Adrenal gland (tissue), 12 donors: ENCODE measurements around the gene DPP10. TPM values are rescaled to one million over a fixed set of nuclear protein-coding genes. Genes with fewer than 3 reads are reported as not detected.

Source experiments
- DNase-seq, 7 donors: peaks; one replicate each; pipeline ENCODE4 v3.0.0-alpha.2; 2019 to 2020
- H3K27ac ChIP-seq, 5 donors: fragments of 200-600 bp; sonication (generic) in 4 of 5; 1 replicate in 3 of 5; 2 replicates in 2 of 5; pipeline versions ENCODE4 v1.5.1 to v1.8.0; 2016 to 2020; ENCODE audit warnings: mild to moderate bottlenecking in 1 of 5
- H3K27me3 ChIP-seq: fragments of 200-600 bp; 2 replicates; pipeline ENCODE4 v1.8.0; 2021
- H3K36me3 ChIP-seq, 2 donors: fragments of 200-600 bp; replicated peaks in 1 of 2; 1 replicate in 1 of 2; 2 replicates in 1 of 2; pipeline versions ENCODE4 v1.5.1 to v1.8.0; 2018 to 2022
- H3K4me1 ChIP-seq, 2 donors: fragments of 200-600 bp; replicated peaks in 1 of 2; 1 replicate in 1 of 2; 2 replicates in 1 of 2; pipeline versions ENCODE4 v1.5.1 to v1.8.0; 2018 to 2021
- H3K4me3 ChIP-seq, 4 donors: fragments of 200-600 bp; sonication (generic) in 3 of 4; one replicate each; pipeline ENCODE4 v1.5.1; 2016 to 2018
- H3K9me3 ChIP-seq, 3 donors: fragments of 200-600 bp; sonication (generic) in 1 of 3; replicated peaks in 1 of 3; 1 replicate in 2 of 3; 2 replicates in 1 of 3; pipeline versions ENCODE4 v1.5.1 to v1.8.0; 2016 to 2021
- POLR2A ChIP-seq, 2 donors: fragments of 450-650 bp; IDR thresholded peaks; one replicate each; pipeline ENCODE4 v1.6.1; 2017; ENCODE audit warnings: antibody characterized with exemption in 2 of 2, mild to moderate bottlenecking in 2 of 2, moderate library complexity in 1 of 2
- WGBS, 4 donors: extraction: QIAGEN DNeasy Blood & Tissue Kit in 2 of 4; methylation state at CpG; one replicate each; pipeline versions ENCODE4 v1.1.5 to v1.1.7; 2013 to 2017; 5-methylcytosine and 5-hydroxymethylcytosine counted together
- intact Hi-C, 2 donors: fragments of 100-400 bp; cut with DNase I; formaldehyde crosslinking; loops; one replicate each; pipeline versions ENCODE4 v1.14.1 to v1.15.0; 2022 to 2023
- polyA plus RNA-seq, 3 donors: library from polyadenylated mRNA; stranded (reverse); fragments of 200-250 nt in 2 of 3; fragments of 350-450 nt in 1 of 3; fragmentation: Illumina TruSeq in 1 of 3; extraction: RNeasy Lipid Tissue Mini Kit (QIAGEN cat#74804) in 1 of 3; gene quantifications; one replicate each; pipeline ENCODE4 v1.2.3, GENCODE V29; 2013 to 2014
- total RNA-seq, 9 donors: library from RNA; depleted of rRNA in 4 of 9; stranded (reverse); fragments of >200 nt in 4 of 9; fragments of 120-200 nt in 1 of 9; fragmentation: NEBNext Ultra II Directional in 1 of 9; extraction: Animal tissue kit (Norgen Biotek cat#: 25700) in 1 of 9; gene quantifications; one replicate each; pipeline versions ENCODE4 v1.1.0 to v1.2.4, GENCODE V29; 2013 to 2023
- TF ChIP-seq, protein P1 (sequence below), 6 experiments: fragments of 450-650 bp in 4 of 6; fragments of 200-600 bp in 2 of 6; sonication (generic) in 1 of 6; IDR thresholded peaks; 1 replicate in 5 of 6; 2 replicates in 1 of 6; pipeline versions ENCODE4 v1.5.1 to v1.8.0; 2016 to 2021; ENCODE audit warnings: antibody characterized with exemption in 6 of 6, mild to moderate bottlenecking in 2 of 6, moderate library complexity in 1 of 6
- donor health status: healthy with polysubstance abuse.
- donor health status: Bipolar disorder and iron deficiency.
- donor health status: DM: yes; HTN: yes; CAD: no.
- donor health status: DM: no; HTN: no; CAD: no.
- donor health status: DM: no; HTN: no; CAD: no.
- donor health status: DM: yes; HTN: yes; CAD: no.

The DPP10 gene
- total and polyA plus RNA-seq, 12 donors = 5.2 to 257 (median 32.0) TPM

DNA sequence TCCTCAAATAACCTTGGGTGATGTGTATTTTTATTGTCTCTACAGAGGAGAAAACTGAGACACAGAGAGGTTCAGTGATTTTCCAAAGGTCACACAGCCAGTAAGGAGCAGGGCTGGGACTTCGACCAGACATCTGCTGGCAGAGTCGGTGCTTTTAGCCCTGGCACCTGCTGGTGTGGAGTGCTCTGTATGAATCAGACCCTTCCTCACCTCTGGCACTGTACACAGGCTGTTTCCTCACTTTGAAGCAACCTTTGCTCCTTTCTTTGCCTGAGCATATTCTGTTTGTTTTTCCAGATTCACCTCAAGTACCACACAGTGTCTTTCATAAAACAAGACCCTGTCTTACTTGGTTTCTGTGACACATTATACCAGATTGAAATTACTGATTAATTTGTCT lies 107.9 kb downstream of the DPP10 start:
- no peaks in the 10 kb centered on the region for H3K36me3 ChIP-seq
- H3K4me1 ChIP-seq = no peaks in the 10 kb centered on the region
- intact Hi-C loops = loop anchor here (5.0 kb wide), 1 partner anchor 573 kb away; no protein-coding TSS in a partner anchor
- no peak for DNase-seq
- H3K4me3 ChIP-seq = no peak overlapping the region
- WGBS, 4 donors = 40 to 59% (median 49%) methylated on average over 2 of the region's 2 CpGs
- H3K9me3 ChIP-seq = no peaks in the 10 kb centered on the region
- TF ChIP-seq POLR2A (IDR thresholded peaks at IDR 0.05) = no peak
- TF ChIP-seq, protein P1, sequence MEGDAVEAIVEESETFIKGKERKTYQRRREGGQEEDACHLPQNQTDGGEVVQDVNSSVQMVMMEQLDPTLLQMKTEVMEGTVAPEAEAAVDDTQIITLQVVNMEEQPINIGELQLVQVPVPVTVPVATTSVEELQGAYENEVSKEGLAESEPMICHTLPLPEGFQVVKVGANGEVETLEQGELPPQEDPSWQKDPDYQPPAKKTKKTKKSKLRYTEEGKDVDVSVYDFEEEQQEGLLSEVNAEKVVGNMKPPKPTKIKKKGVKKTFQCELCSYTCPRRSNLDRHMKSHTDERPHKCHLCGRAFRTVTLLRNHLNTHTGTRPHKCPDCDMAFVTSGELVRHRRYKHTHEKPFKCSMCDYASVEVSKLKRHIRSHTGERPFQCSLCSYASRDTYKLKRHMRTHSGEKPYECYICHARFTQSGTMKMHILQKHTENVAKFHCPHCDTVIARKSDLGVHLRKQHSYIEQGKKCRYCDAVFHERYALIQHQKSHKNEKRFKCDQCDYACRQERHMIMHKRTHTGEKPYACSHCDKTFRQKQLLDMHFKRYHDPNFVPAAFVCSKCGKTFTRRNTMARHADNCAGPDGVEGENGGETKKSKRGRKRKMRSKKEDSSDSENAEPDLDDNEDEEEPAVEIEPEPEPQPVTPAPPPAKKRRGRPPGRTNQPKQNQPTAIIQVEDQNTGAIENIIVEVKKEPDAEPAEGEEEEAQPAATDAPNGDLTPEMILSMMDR (IDR thresholded peaks at IDR 0.05) = no peak
- no peak overlapping the region for H3K27ac ChIP-seq
- H3K27me3 ChIP-seq = no peaks in the 10 kb centered on the region

DNA sequence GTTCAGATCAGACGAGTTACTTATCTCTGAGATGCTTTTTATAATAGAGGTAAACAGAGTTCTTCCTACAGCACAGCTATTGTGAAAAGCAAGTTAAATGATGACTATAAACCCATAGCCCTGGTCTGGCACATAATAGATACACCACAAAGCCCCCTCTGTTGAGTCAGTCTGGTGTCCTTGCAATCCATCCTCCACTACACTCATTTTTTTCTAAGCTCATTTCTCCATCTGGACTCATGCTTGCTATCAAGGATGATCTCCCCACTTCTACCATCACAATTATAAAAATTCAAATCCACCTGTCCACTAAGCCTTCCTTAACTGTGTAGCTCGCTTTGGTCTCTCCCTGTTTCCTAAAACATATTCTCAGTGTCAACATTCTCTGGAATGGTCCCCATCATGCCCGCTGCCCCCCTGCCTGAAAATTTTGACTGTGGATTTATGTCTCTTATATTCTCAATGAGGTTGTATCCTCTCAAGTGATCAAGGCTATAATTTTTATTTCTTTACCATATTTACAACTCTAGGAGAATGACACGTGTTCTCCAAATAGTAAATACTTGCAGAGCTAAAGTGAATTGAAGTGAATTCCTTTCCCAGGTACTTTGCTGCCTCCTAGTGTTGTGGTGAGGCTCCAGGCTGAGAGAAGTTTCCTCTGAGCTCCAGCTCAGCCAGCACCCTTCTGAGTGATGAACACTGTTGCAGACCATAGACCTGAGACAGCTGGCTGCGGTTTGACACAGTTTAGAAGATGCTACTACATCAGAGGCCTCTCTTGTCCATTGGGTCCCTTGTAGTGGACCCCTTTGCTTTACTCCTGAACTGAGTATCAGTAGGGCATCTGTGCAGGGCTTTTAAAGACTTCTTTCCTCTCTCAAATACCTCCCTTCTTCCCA lies 108.7 kb downstream of the DPP10 start:
- no peaks in the 10 kb centered on the region for H3K27me3 ChIP-seq
- intact Hi-C loops = loop anchor here (5.0 kb wide), 1 partner anchor 574 kb away; no protein-coding TSS in a partner anchor
- DNase-seq = peak; percentile 49 to 81 (median 67)
- no peaks in the 10 kb centered on the region for H3K4me1 ChIP-seq
- WGBS, 4 donors = 37 to 44% (median 40%) methylated on average over 5 of the region's 5 CpGs
- H3K4me3 ChIP-seq = no peak overlapping the region
- no peaks in the 10 kb centered on the region for H3K9me3 ChIP-seq
- H3K27ac ChIP-seq = no peak overlapping the region
- no peaks in the 10 kb centered on the region for H3K36me3 ChIP-seq
- TF ChIP-seq, protein P1 (IDR thresholded peaks at IDR 0.05) = peak; percentile 69 to 83 (median 78)
- TF ChIP-seq POLR2A (IDR thresholded peaks at IDR 0.05) = no peak

DNA sequence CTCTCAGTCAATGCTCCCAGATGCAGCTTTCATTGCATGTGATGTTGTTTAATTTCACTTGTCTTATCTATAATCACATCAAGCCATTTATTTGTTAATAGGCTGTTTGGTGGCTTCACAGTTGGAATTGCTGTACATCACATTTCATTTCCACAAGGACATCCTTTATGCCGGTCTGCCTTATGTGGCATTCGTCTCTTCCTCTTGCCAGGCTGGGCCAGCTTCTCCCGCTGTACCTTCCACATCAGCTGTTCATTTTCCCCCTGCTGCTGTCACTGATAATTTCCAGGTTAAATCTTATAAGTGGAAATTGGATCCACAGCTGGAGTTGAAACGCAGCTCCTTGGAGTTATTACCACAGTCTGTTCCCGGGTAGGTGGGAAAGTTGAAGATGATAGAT lies 110.6 kb downstream of the DPP10 start:
- 64 to 81% (median 71%) methylated on average over 5 of the region's 5 CpGs for WGBS, 4 donors
- H3K9me3 ChIP-seq = no peaks in the 10 kb centered on the region

DNA sequence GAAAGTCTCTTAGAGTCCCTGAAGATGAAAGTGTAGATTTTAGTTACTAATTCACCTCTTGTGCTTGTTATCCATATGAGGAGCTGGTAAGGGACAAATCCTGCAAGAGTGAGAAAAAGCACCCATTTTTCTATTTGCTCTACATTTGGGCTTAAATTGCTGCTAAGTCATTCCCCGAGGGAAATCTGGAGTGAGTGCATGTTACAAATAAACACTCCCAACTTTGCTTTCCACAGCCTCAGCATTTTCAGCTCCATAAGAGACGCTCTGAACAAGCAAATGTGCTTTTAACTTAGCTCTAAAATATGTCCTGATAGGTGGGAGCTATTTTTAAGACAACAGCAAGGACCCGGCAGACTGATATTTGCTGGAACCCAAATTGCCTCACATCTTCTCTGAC lies 126.7 kb downstream of the DPP10 start:
- no peak for DNase-seq
- Histone ChIP-seq H3K27ac (no peak overlapping the region), H3K4me3 (no peak overlapping the region), H3K9me3 (no peaks in the 10 kb centered on the region), H3K27me3 (no peaks in the 10 kb centered on the region), H3K36me3 (no peaks in the 10 kb centered on the region), H3K4me1 (no peaks in the 10 kb centered on the region)
- TF ChIP-seq, protein P1 (IDR thresholded peaks at IDR 0.05) = no peak
- TF ChIP-seq POLR2A (IDR thresholded peaks at IDR 0.05) = no peak
- intact Hi-C loops = no loop called here
- WGBS, 4 donors = 78 to 85% (median 82%) methylated on average over 3 of the region's 3 CpGs

More for the DNA sequence above, 110.6 kb downstream of the DPP10 start:
- H3K4me1 ChIP-seq = no peaks in the 10 kb centered on the region
- H3K27ac ChIP-seq = no peak overlapping the region
- H3K27me3 ChIP-seq = no peaks in the 10 kb centered on the region
- no peaks in the 10 kb centered on the region for H3K36me3 ChIP-seq
- intact Hi-C loops = loop anchor here (5.0 kb wide), 1 partner anchor 576 kb away; no protein-coding TSS in a partner anchor
- no peak for DNase-seq
- TF ChIP-seq, protein P1 (IDR thresholded peaks at IDR 0.05) = no peak
- TF ChIP-seq POLR2A (IDR thresholded peaks at IDR 0.05) = no peak
- no peak overlapping the region for H3K4me3 ChIP-seq
